ENCODE measurements around the gene RTTN.

DNA sequence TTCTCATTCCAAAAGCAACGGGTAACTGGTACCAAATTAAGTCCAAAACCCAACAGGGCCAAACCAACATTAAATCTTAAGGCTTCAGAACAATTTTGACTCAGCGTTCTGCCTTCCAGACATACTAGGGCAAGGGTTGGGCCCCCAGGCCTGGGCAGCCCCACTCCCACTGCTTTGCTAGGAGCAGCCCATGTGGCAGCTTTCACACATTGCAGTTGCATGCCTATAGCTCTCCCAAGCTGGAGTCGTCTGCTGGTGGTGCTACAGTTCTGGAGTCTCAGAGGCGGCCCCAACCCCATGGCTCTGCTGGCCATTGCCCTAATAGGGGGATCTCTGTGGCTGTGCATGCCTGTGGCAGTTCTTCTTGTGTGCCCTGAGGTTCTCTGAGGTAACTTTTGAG is 220.2 kb downstream of the RTTN start:
- TF ChIP-seq, protein P1, sequence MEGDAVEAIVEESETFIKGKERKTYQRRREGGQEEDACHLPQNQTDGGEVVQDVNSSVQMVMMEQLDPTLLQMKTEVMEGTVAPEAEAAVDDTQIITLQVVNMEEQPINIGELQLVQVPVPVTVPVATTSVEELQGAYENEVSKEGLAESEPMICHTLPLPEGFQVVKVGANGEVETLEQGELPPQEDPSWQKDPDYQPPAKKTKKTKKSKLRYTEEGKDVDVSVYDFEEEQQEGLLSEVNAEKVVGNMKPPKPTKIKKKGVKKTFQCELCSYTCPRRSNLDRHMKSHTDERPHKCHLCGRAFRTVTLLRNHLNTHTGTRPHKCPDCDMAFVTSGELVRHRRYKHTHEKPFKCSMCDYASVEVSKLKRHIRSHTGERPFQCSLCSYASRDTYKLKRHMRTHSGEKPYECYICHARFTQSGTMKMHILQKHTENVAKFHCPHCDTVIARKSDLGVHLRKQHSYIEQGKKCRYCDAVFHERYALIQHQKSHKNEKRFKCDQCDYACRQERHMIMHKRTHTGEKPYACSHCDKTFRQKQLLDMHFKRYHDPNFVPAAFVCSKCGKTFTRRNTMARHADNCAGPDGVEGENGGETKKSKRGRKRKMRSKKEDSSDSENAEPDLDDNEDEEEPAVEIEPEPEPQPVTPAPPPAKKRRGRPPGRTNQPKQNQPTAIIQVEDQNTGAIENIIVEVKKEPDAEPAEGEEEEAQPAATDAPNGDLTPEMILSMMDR (conservative IDR thresholded peaks at IDR 0.05; ENCODE audit: low read depth in 2 of 2): peak; percentile 23; a peak in 1 of 4 replicates
- TF ChIP-seq EZH2 (IDR thresholded peaks at IDR 0.05; ENCODE audit: low read depth, unreplicated experiment) (no peak), NANOG (IDR thresholded peaks at IDR 0.05; ENCODE audit: borderline replicate concordance) (no peak)
- TF ChIP-seq, protein P2, sequence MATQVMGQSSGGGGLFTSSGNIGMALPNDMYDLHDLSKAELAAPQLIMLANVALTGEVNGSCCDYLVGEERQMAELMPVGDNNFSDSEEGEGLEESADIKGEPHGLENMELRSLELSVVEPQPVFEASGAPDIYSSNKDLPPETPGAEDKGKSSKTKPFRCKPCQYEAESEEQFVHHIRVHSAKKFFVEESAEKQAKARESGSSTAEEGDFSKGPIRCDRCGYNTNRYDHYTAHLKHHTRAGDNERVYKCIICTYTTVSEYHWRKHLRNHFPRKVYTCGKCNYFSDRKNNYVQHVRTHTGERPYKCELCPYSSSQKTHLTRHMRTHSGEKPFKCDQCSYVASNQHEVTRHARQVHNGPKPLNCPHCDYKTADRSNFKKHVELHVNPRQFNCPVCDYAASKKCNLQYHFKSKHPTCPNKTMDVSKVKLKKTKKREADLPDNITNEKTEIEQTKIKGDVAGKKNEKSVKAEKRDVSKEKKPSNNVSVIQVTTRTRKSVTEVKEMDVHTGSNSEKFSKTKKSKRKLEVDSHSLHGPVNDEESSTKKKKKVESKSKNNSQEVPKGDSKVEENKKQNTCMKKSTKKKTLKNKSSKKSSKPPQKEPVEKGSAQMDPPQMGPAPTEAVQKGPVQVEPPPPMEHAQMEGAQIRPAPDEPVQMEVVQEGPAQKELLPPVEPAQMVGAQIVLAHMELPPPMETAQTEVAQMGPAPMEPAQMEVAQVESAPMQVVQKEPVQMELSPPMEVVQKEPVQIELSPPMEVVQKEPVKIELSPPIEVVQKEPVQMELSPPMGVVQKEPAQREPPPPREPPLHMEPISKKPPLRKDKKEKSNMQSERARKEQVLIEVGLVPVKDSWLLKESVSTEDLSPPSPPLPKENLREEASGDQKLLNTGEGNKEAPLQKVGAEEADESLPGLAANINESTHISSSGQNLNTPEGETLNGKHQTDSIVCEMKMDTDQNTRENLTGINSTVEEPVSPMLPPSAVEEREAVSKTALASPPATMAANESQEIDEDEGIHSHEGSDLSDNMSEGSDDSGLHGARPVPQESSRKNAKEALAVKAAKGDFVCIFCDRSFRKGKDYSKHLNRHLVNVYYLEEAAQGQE (IDR thresholded peaks at IDR 0.05; ENCODE audit: unreplicated experiment): no peak

Measured in GM23338 (cell line).